ENCODE results near the gene ACO1.

DNA sequence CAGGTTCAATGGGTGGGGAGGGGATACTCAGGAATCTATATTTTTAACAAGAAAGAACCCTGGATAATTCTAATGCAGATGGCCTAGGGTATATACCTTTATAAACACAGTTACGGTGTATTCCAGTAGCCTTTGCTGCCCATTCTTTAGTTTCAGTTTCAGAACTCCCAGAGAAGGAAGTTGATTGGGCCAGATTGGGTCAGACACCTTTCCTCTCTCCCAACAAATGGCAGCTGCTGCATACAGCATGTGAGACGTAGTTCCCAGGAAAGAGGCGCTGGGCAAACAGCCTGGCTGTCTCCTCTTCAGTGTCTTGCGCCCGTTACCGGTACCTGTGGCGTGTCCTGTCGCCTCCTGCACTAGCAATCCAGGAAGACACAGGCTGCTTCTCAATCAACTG, 20.4 kb downstream of the ACO1 start:
- TF ChIP-seq, protein P1, sequence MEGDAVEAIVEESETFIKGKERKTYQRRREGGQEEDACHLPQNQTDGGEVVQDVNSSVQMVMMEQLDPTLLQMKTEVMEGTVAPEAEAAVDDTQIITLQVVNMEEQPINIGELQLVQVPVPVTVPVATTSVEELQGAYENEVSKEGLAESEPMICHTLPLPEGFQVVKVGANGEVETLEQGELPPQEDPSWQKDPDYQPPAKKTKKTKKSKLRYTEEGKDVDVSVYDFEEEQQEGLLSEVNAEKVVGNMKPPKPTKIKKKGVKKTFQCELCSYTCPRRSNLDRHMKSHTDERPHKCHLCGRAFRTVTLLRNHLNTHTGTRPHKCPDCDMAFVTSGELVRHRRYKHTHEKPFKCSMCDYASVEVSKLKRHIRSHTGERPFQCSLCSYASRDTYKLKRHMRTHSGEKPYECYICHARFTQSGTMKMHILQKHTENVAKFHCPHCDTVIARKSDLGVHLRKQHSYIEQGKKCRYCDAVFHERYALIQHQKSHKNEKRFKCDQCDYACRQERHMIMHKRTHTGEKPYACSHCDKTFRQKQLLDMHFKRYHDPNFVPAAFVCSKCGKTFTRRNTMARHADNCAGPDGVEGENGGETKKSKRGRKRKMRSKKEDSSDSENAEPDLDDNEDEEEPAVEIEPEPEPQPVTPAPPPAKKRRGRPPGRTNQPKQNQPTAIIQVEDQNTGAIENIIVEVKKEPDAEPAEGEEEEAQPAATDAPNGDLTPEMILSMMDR (IDR thresholded peaks at IDR 0.05), result no peak
- TF ChIP-seq POLR2A (IDR thresholded peaks at IDR 0.05), result no peak

All from adrenal gland (tissue), 5 donors.